B cell (primary cell): ENCODE data around the gene SERINC5. TPM values are rescaled to one million over a fixed set of nuclear protein-coding genes. Genes with fewer than 3 reads are reported as not detected.

Source experiments
- ATAC-seq: fragments of 200-7000 bp; cut with Tn5 transposase; one replicate; pipeline ENCODE4 v1.10.0; 2021; ENCODE audit warnings: low read depth, mild to moderate bottlenecking, moderate number of reproducible peaks, moderate library complexity
- CTCF ChIA-PET: fragments of 350-600 bp; sonication (Branson Sonifier 250); formaldehyde crosslinking; loops from one replicate; lab custom pipeline; 2021; ENCODE audit warnings: antibody characterized with exemption, inconsistent platforms; lab: Charles Lee
- POLR2A ChIA-PET: fragments of 350-600 bp; sonication (Branson Sonifier 250); formaldehyde crosslinking; loops from one replicate; lab custom pipeline; 2021; ENCODE audit warnings: antibody characterized with exemption; lab: Charles Lee
- DNase-seq: peaks from one replicate; pipeline ENCODE4 v3.0.0; 2013
- H2AFZ ChIP-seq: 2 replicates; pipeline ENCODE4 v1.6.1; 2012; ENCODE audit warnings: mild to moderate bottlenecking, low read depth, low read length; ENCODE audit not compliant: insufficient read depth, poor library complexity, severe bottlenecking
- H3K27ac ChIP-seq, 2 donors: 1 replicate in 1 of 2; 2 replicates in 1 of 2; pipeline ENCODE4 v1.5.1; 2012 to 2013; ENCODE audit warnings: low read length in 2 of 2, mild to moderate bottlenecking in 2 of 2, moderate library complexity in 1 of 2
- H3K27me3 ChIP-seq, 4 experiments: fragments of 200-600 bp in 1 of 4; sonication (generic) in 1 of 4; replicated peaks in 1 of 4; 1 replicate in 2 of 4; 2 replicates in 2 of 4; pipeline versions ENCODE4 v1.6.1 to v1.7.0; 2013 to 2016; ENCODE audit warnings: low read length in 3 of 4, mild to moderate bottlenecking in 2 of 4, mixed read lengths in 1 of 4, moderate library complexity in 1 of 4; ENCODE audit not compliant: insufficient read depth in 4 of 4, control insufficient read depth in 3 of 4; ENCODE audit errors: control extremely low read depth in 1 of 4
- H3K36me3 ChIP-seq, 2 experiments: replicated peaks in 1 of 2; 1 replicate in 1 of 2; 2 replicates in 1 of 2; pipeline versions ENCODE4 v1.6.1 to v1.7.1; 2013; ENCODE audit warnings: low read length in 1 of 2; ENCODE audit not compliant: insufficient read depth in 2 of 2, control insufficient read depth in 1 of 2; ENCODE audit errors: control extremely low read depth in 1 of 2, extremely low read depth in 1 of 2
- H3K4me1 ChIP-seq, 2 donors: fragments of 200-600 bp in 1 of 2; sonication (generic) in 1 of 2; 1 replicate in 1 of 2; 2 replicates in 1 of 2; pipeline versions ENCODE4 v1.5.1 to v1.6.1; 2013 to 2017; ENCODE audit warnings: low read length in 2 of 2; ENCODE audit not compliant: control insufficient read depth in 2 of 2, insufficient read depth in 2 of 2
- H3K4me2 ChIP-seq: replicated peaks from 2 replicates; pipeline ENCODE3; 2012; ENCODE audit warnings: mild to moderate bottlenecking, low read depth, low read length; ENCODE audit not compliant: poor library complexity, severe bottlenecking
- H3K4me3 ChIP-seq, 5 experiments: fragments of 200-600 bp in 1 of 5; sonication (generic) in 1 of 5; 1 replicate in 3 of 5; 2 replicates in 2 of 5; pipeline versions ENCODE4 v1.5.1 to v1.7.0; 2011 to 2016; ENCODE audit warnings: low read length in 4 of 5, mild to moderate bottlenecking in 4 of 5, low read depth in 2 of 5, control low read depth in 1 of 5, moderate library complexity in 1 of 5; ENCODE audit not compliant: insufficient read depth in 1 of 5; ENCODE audit errors: control extremely low read depth in 1 of 5, extremely low read depth in 1 of 5
- H3K79me2 ChIP-seq: fragments of 200-600 bp; sonication (generic); one replicate; pipeline ENCODE4 v1.6.0; 2016; ENCODE audit warnings: low read length; ENCODE audit not compliant: control insufficient read depth, insufficient read depth
- H3K9ac ChIP-seq: fragments of 200-600 bp; sonication (generic); 2 replicates; pipeline ENCODE4 v1.6.1; 2017; ENCODE audit warnings: mild to moderate bottlenecking, low read length, moderate library complexity
- H3K9me3 ChIP-seq, 3 donors: one replicate each; pipeline versions ENCODE4 v1.6.1 to v1.7.1; 2013; ENCODE audit warnings: low read length in 2 of 3; ENCODE audit not compliant: control insufficient read depth in 2 of 3, insufficient read depth in 1 of 3; ENCODE audit errors: control extremely low read depth in 1 of 3
- H4K20me1 ChIP-seq: 2 replicates; pipeline ENCODE4 v1.6.0; 2012; ENCODE audit warnings: mild to moderate bottlenecking, low read length; ENCODE audit not compliant: insufficient read depth, control insufficient read depth, poor library complexity, severe bottlenecking
- H3K27ac Mint-ChIP-seq: one replicate; pipeline ENCODE4 v1.8.0; 2021; ENCODE audit warnings: mixed read lengths
- H3K27me3 Mint-ChIP-seq: one replicate; pipeline ENCODE4 v1.8.0; 2021; ENCODE audit warnings: mixed read lengths
- H3K4me1 Mint-ChIP-seq: one replicate; pipeline ENCODE4 v1.8.0; 2021; ENCODE audit warnings: mixed read lengths
- H3K4me3 Mint-ChIP-seq: one replicate; pipeline ENCODE4 v1.8.0; 2021; ENCODE audit warnings: mixed read lengths
- H3K9me3 Mint-ChIP-seq: one replicate; pipeline ENCODE4 v1.8.0; 2022; ENCODE audit warnings: mixed read lengths; ENCODE audit not compliant: insufficient read depth
- EZH2 ChIP-seq: IDR thresholded peaks from 2 replicates; pipeline ENCODE4 v1.6.1; 2012; ENCODE audit warnings: borderline replicate concordance, low read depth, mild to moderate bottlenecking, moderate library complexity, low read length; ENCODE audit not compliant: insufficient read depth, poor library complexity, severe bottlenecking
- WGBS: methylation state at CpG from one replicate; pipeline ENCODE4 v1.1.5; 2013; ENCODE audit warnings: missing lambda C conversion rate; ENCODE audit not compliant: insufficient coverage; 5-methylcytosine and 5-hydroxymethylcytosine counted together
- intact Hi-C: fragments of 100-400 bp; cut with micrococcal nuclease; formaldehyde crosslinking; loops from one replicate; pipeline ENCODE4 v1.10.0; 2022
- polyA plus RNA-seq: library from polyadenylated mRNA; depleted of rRNA; stranded (reverse); fragments of >200 nt; gene quantifications from 2 replicates; pipeline ENCODE4 v1.2.3, GENCODE V29; 2012
- total RNA-seq, 2 donors: library from RNA; stranded (reverse); fragments of 120-200 nt in 1 of 2; gene quantifications; 1 replicate in 1 of 2; 2 replicates in 1 of 2; pipeline versions ENCODE4 v1.2.3 to v1.2.4, GENCODE V29; 2013 to 2022
- TF ChIP-seq, protein P1 (sequence below): fragments of 200-600 bp; IDR thresholded peaks from one replicate; pipeline ENCODE4 v1.8.0; 2022; ENCODE audit warnings: antibody characterized with exemption, mild to moderate bottlenecking

Gene SERINC5
- total and polyA plus RNA-seq, 2 donors (not counting 1 experiment from before 2014, with no cell fraction given) = 2.4 to 9.5 TPM

GRCh38 chr5:80220245-80220897, 35.5 kb downstream of the SERINC5 start:
- Histone ChIP-seq H3K79me2 (peaks cover 12% of the 10 kb centered on the region), H3K4me1 (peaks cover 0 to 3% of the 10 kb centered on the region in 2 donors), H3K27me3 (no peaks in the 10 kb centered on the region), H3K4me3 (no peak overlapping the region), H3K27ac (no peak overlapping the region), H2AFZ (no peak overlapping the region), H3K36me3 (peaks cover 0 to 3% of the 10 kb centered on the region in 2 experiments), H3K4me2 (no peak overlapping the region), H3K9ac (no peak overlapping the region), H4K20me1 (no peaks in the 10 kb centered on the region), H3K9me3 (no peaks in the 10 kb centered on the region)
- Mint-ChIP-seq H3K27me3 (no peaks in the 10 kb centered on the region), H3K4me1 (peaks cover 5% of the 10 kb centered on the region), H3K27ac (no peak overlapping the region), H3K9me3 (no peaks in the 10 kb centered on the region), H3K4me3 (no peak overlapping the region)
- no peak for TF ChIP-seq EZH2
- TF ChIP-seq, protein P1, sequence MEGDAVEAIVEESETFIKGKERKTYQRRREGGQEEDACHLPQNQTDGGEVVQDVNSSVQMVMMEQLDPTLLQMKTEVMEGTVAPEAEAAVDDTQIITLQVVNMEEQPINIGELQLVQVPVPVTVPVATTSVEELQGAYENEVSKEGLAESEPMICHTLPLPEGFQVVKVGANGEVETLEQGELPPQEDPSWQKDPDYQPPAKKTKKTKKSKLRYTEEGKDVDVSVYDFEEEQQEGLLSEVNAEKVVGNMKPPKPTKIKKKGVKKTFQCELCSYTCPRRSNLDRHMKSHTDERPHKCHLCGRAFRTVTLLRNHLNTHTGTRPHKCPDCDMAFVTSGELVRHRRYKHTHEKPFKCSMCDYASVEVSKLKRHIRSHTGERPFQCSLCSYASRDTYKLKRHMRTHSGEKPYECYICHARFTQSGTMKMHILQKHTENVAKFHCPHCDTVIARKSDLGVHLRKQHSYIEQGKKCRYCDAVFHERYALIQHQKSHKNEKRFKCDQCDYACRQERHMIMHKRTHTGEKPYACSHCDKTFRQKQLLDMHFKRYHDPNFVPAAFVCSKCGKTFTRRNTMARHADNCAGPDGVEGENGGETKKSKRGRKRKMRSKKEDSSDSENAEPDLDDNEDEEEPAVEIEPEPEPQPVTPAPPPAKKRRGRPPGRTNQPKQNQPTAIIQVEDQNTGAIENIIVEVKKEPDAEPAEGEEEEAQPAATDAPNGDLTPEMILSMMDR = no peak
- CTCF ChIA-PET = no interaction called here
- DNase-seq (no peak), ATAC-seq (no peak)
- intact Hi-C loops = no loop called here
- POLR2A ChIA-PET = interaction anchor here (0.7 kb wide), 1 partner anchor 1862 kb away, joined by 3 read pairs; no protein-coding TSS in a partner anchor
- WGBS = 100% methylated on average over 3 of the region's 5 CpGs

- 96% methylated on average over 3 of the region's 4 CpGs for WGBS
- Mint-ChIP-seq H3K4me1 (peaks cover 5% of the 10 kb centered on the region), H3K27me3 (no peaks in the 10 kb centered on the region), H3K9me3 (no peaks in the 10 kb centered on the region), H3K4me3 (no peak overlapping the region), H3K27ac (no peak overlapping the region)
- no peaks in the 10 kb centered on the region for H3K27me3 ChIP-seq
- no peaks in the 10 kb centered on the region for H4K20me1 ChIP-seq
- no peak overlapping the region for H2AFZ ChIP-seq
- no peak overlapping the region for H3K9ac ChIP-seq
- peaks cover 0 to 3% of the 10 kb centered on the region in 2 donors for H3K4me1 ChIP-seq
- H3K27ac ChIP-seq = no peak overlapping the region
- no peaks in the 10 kb centered on the region for H3K9me3 ChIP-seq
- POLR2A ChIA-PET = interaction anchor here (0.7 kb wide), 1 partner anchor 1861 kb away, joined by 3 read pairs; no protein-coding TSS in a partner anchor
- intact Hi-C loops = no loop called here
- DNase-seq = no peak
- CTCF ChIA-PET = no interaction called here
- TF ChIP-seq, protein P1 = no peak
- TF ChIP-seq EZH2 = no peak
- peaks cover 0 to 3% of the 10 kb centered on the region in 2 experiments for H3K36me3 ChIP-seq
- no peak for ATAC-seq
- peaks cover 12% of the 10 kb centered on the region for H3K79me2 ChIP-seq
- H3K4me3 ChIP-seq = no peak overlapping the region
- H3K4me2 ChIP-seq = no peak overlapping the region
Measured at GRCh38 chr5:80219391-80219790, 36.5 kb downstream of the SERINC5 start.
